Esophagus squamous epithelium (tissue), 5 donors: ENCODE measurements around the gene CRB3. TPM values are rescaled to one million over a fixed set of nuclear protein-coding genes. Genes with fewer than 3 reads are reported as not detected.

Source experiments
- DNase-seq: peaks from one replicate; lab custom pipeline; 2025; lab: John Stamatoyannopoulos, UW
- H3K27ac ChIP-seq, 4 donors: fragments of 200-600 bp; sonication (generic); one replicate each; pipeline ENCODE4 v1.5.1; 2016 to 2019; ENCODE audit warnings: mild to moderate bottlenecking in 1 of 4
- H3K27me3 ChIP-seq, 4 donors: fragments of 200-600 bp; sonication (generic); 1 replicate in 3 of 4; 2 replicates in 1 of 4; pipeline versions ENCODE4 v1.5.1 to v1.6.0; 2017 to 2021; ENCODE audit warnings: antibody characterized with exemption in 1 of 4
- H3K36me3 ChIP-seq, 3 donors: fragments of 200-600 bp; sonication (generic); one replicate each; pipeline ENCODE4 v1.5.1; 2016 to 2019
- H3K4me1 ChIP-seq, 3 donors: fragments of 200-600 bp; sonication (generic); one replicate each; pipeline ENCODE4 v1.5.1; 2017 to 2019
- H3K4me3 ChIP-seq, 4 donors: fragments of 200-600 bp; sonication (generic); 1 replicate in 3 of 4; 2 replicates in 1 of 4; pipeline ENCODE4 v1.5.1; 2016 to 2019; ENCODE audit warnings: mild to moderate bottlenecking in 2 of 4, moderate library complexity in 1 of 4
- H3K9me3 ChIP-seq, 3 donors: fragments of 200-600 bp; sonication (generic); one replicate each; pipeline ENCODE4 v1.5.1; 2016 to 2019
- POLR2A ChIP-seq, 4 donors: fragments of 450-650 bp; IDR thresholded peaks; one replicate each; pipeline ENCODE4 v1.6.1; 2017; ENCODE audit warnings: antibody characterized with exemption in 4 of 4, mild to moderate bottlenecking in 4 of 4, moderate library complexity in 3 of 4
- WGBS, 2 donors: methylation state at CpG; one replicate each; pipeline ENCODE4 v1.1.5; 2018; 5-methylcytosine and 5-hydroxymethylcytosine counted together
- intact Hi-C: fragments of 100-400 bp; cut with DNase I; formaldehyde crosslinking; loops from one replicate; pipeline ENCODE4 v1.15.0; 2022
- total RNA-seq, 4 donors: library from RNA; depleted of rRNA; stranded (reverse); fragments of >200 nt; gene quantifications; one replicate each; pipeline ENCODE4 v1.1.0, GENCODE V29; 2016
- TF ChIP-seq, protein P1 (sequence below), 6 experiments: fragments of 450-650 bp in 4 of 6; fragments of 200-600 bp in 2 of 6; sonication (generic) in 2 of 6; IDR thresholded peaks; one replicate each; pipeline ENCODE4 v1.5.1; 2016 to 2019; ENCODE audit warnings: antibody characterized with exemption in 6 of 6, mild to moderate bottlenecking in 4 of 6, moderate library complexity in 4 of 6
- donor health status: DM: yes; HTN: yes; CAD: no.

Gene CRB3
- total RNA-seq, 4 donors from 2014 or later = 42.9 to 61.9 (median 56.2) TPM

DNA sequence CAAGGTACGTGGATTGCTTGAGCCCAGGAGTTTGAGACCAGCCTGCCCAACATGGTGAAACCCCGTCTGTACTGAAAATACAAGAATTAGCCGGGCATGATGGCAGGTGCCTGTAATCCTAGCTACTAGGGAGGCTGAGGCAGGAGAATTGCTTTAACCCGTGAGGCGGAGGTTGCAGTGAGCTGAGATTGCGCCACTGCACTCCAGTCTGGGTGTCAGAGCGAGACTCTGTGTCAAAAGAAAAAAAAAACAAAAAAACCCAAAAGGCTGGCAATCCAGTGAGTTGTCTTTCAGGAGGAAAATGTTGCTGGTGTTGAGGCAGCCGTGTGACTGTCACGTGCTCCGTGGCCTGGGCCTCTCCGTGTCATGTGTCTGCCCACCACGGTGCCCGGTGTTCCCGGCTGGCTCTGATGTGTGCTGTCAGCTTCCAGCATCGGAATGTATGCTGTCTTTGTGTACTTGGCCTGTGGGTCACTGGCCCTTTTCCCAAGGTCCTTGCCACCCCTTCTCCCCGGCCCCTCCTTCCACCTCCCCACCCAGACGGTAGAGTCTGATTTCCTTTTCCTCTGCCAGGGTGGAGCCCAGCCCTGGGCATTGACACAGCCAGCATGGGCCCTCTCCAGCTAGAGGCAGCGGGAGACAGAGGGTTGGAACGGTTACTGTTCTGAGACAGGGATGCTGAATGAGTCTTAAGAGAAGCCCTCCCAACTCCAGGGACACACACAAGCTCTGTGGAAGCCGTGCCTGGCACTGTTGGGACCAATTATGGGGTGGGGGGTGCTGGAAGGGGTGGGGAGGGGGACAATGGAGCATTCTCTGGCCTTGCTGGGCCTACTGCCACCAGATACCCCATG is 45.3 kb downstream of the CRB3 start:
- H3K4me3 ChIP-seq = no peak overlapping the region
- intact Hi-C loops = no loop called here
- 74 to 78% methylated on average over 14 to 15 of the region's 20 CpGs for WGBS, 2 donors
- TF ChIP-seq, protein P1, sequence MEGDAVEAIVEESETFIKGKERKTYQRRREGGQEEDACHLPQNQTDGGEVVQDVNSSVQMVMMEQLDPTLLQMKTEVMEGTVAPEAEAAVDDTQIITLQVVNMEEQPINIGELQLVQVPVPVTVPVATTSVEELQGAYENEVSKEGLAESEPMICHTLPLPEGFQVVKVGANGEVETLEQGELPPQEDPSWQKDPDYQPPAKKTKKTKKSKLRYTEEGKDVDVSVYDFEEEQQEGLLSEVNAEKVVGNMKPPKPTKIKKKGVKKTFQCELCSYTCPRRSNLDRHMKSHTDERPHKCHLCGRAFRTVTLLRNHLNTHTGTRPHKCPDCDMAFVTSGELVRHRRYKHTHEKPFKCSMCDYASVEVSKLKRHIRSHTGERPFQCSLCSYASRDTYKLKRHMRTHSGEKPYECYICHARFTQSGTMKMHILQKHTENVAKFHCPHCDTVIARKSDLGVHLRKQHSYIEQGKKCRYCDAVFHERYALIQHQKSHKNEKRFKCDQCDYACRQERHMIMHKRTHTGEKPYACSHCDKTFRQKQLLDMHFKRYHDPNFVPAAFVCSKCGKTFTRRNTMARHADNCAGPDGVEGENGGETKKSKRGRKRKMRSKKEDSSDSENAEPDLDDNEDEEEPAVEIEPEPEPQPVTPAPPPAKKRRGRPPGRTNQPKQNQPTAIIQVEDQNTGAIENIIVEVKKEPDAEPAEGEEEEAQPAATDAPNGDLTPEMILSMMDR (IDR thresholded peaks at IDR 0.05) = no peak
- TF ChIP-seq POLR2A (IDR thresholded peaks at IDR 0.05) = no peak
- no peaks in the 10 kb centered on the region for H3K36me3 ChIP-seq
- no peak for DNase-seq
- no peaks in the 10 kb centered on the region for H3K4me1 ChIP-seq
- H3K9me3 ChIP-seq = no peaks in the 10 kb centered on the region
- H3K27ac ChIP-seq = no peak overlapping the region
- peaks cover 0 to 3% (median 0%) of the 10 kb centered on the region in 4 donors for H3K27me3 ChIP-seq

GRCh38 chr19:6510618-6511017 is 46.5 kb downstream of the CRB3 start:
- no peak overlapping the region for H3K27ac ChIP-seq
- no peaks in the 10 kb centered on the region for H3K27me3 ChIP-seq
- H3K4me3 ChIP-seq = no peak overlapping the region
- no peaks in the 10 kb centered on the region for H3K9me3 ChIP-seq
- TF ChIP-seq POLR2A (IDR thresholded peaks at IDR 0.05) = no peak
- TF ChIP-seq, protein P1 (IDR thresholded peaks at IDR 0.05) = no peak
- no peak for DNase-seq
- no peaks in the 10 kb centered on the region for H3K36me3 ChIP-seq
- H3K4me1 ChIP-seq = no peaks in the 10 kb centered on the region
- intact Hi-C loops = no loop called here
- 77 to 92% methylated on average over 6 to 7 of the region's 7 CpGs for WGBS, 2 donors

- WGBS, 2 donors = 70 to 76% methylated on average over 7 to 9 of the region's 9 CpGs
- no peaks in the 10 kb centered on the region for H3K27me3 ChIP-seq
- DNase-seq = no peak
- no peaks in the 10 kb centered on the region for H3K9me3 ChIP-seq
- TF ChIP-seq POLR2A (IDR thresholded peaks at IDR 0.05) = no peak
- TF ChIP-seq, protein P1 (IDR thresholded peaks at IDR 0.05) = no peak
- H3K4me3 ChIP-seq = no peak overlapping the region
- peaks cover 0 to 29% (median 18%) of the 10 kb centered on the region in 3 donors for H3K4me1 ChIP-seq
- intact Hi-C loops = no loop called here
- H3K36me3 ChIP-seq = no peaks in the 10 kb centered on the region
- no peak overlapping the region for H3K27ac ChIP-seq
Observed at GRCh38 chr19:6514089-6514488, 50.0 kb downstream of the CRB3 start.

DNA sequence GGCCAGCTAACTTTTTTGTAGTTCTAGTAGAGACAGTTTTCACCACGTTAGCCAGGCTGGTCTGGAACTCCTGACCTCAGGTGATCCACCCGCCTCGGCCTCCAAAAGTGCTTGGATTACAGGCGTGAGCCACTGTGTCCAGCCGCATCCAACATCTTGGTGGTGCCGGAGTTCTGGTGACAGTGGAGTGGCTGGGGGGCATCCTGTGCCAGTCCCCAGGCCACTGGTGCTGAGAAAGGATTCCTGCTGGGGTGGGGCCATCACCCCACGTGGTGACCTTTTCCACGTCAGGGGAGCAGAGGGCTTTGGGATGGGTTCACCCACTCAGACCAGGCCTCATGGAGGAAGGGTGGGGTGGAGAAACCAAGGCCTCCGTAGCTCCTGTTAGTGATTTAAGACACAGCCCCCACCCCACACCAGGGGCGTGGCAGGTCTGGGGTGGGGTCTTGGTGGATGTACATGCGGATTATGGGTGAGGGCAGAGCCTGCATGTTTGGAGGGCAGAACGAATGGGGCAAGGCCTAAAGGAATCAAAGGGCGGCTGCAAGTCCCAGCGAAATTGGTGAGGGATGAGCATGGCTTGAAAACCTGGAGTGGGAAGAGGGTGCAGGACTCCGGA is 51.0 kb downstream of the CRB3 start:
- Histone ChIP-seq H3K27ac (no peak overlapping the region), H3K9me3 (no peaks in the 10 kb centered on the region), H3K27me3 (peaks cover 0 to 2% (median 0%) of the 10 kb centered on the region in 4 donors), H3K4me3 (no peak overlapping the region), H3K4me1 (peaks cover 4 to 39% (median 22%) of the 10 kb centered on the region in 3 donors), H3K36me3 (no peaks in the 10 kb centered on the region)
- 67 to 81% methylated on average over 4 to 8 of the region's 15 CpGs for WGBS, 2 donors
- intact Hi-C loops = loop anchor here (5.0 kb wide), 2 partner anchors 117 to 347 kb away; no protein-coding TSS in a partner anchor
- TF ChIP-seq, protein P1 (IDR thresholded peaks at IDR 0.05) = no peak
- TF ChIP-seq POLR2A (IDR thresholded peaks at IDR 0.05) = no peak
- no peak for DNase-seq
